ENCODE measurements around the gene SUPT4H1. TPM values are rescaled to one million over a fixed set of nuclear protein-coding genes. Genes with fewer than 3 reads are reported as not detected.
A peak's percentile ranks its signal among the peaks of the same experiment; 100 is the strongest.

Gene SUPT4H1
- total and polyA plus RNA-seq, 5 donors: 51.9 to 69.3 (median 63.2) TPM

GRCh38 chr17:58325976-58326468 is 26.0 kb downstream of the SUPT4H1 start:
- WGBS: 74% methylated on average over 11 of the region's 11 CpGs
- H3K27ac ChIP-seq (ENCODE audit: low read length): no peak overlapping the region
- no peak overlapping the region for H3K4me3 ChIP-seq (ENCODE audit: low read length)
- no peaks in the 10 kb centered on the region for H3K9me3 ChIP-seq (ENCODE audit: control insufficient read depth, low read length)
- DNase-seq (no peak), ATAC-seq (no peak)
- no peaks in the 10 kb centered on the region for H3K27me3 ChIP-seq (ENCODE audit: control insufficient read depth, insufficient read depth)
- H3K4me1 ChIP-seq (ENCODE audit: control insufficient read depth, insufficient read depth, low read length): no peaks in the 10 kb centered on the region
- intact Hi-C loops (cut with DNase I): no loop called here

- Histone ChIP-seq H3K4me1 (ENCODE audit: control insufficient read depth, insufficient read depth, low read length) (no peaks in the 10 kb centered on the region), H3K9me3 (ENCODE audit: control insufficient read depth, low read length) (no peaks in the 10 kb centered on the region), H3K27me3 (ENCODE audit: control insufficient read depth, insufficient read depth) (no peaks in the 10 kb centered on the region), H3K4me3 (ENCODE audit: low read length) (no peak overlapping the region), H3K27ac (ENCODE audit: low read length) (no peak overlapping the region)
- 70% methylated on average over 11 of the region's 11 CpGs for whole genome bisulfite sequencing
- no peak for DNase-seq
- intact Hi-C loops (cut with DNase I): no loop called here
- no peak for ATAC-seq
These were observed 26.7 kb downstream of the SUPT4H1 start for GRCh38 chr17:58325289-58325726.

GRCh38 chr17:58324409-58325288 is 27.4 kb downstream of the SUPT4H1 start:
- no peak overlapping the region for H3K27ac ChIP-seq (ENCODE audit: low read length)
- ATAC-seq (peak; percentile 82), DNase-seq (peak; percentile 59 to 86 (median 83))
- H3K4me1 ChIP-seq (ENCODE audit: control insufficient read depth, insufficient read depth, low read length): no peaks in the 10 kb centered on the region
- 6% methylated on average over 66 of the region's 66 CpGs for WGBS
- H3K27me3 ChIP-seq (ENCODE audit: control insufficient read depth, insufficient read depth): no peaks in the 10 kb centered on the region
- no peaks in the 10 kb centered on the region for H3K9me3 ChIP-seq (ENCODE audit: control insufficient read depth, low read length)
- H3K4me3 ChIP-seq (ENCODE audit: low read length): peak overlapping the region; percentile 51
- intact Hi-C loops (cut with DNase I): no loop called here

GRCh38 chr17:58324056-58324408 is 28.0 kb downstream of the SUPT4H1 start:
- Histone ChIP-seq H3K4me1 (ENCODE audit: control insufficient read depth, insufficient read depth, low read length) (no peaks in the 10 kb centered on the region), H3K4me3 (ENCODE audit: low read length) (peak overlapping the region; percentile 51), H3K27me3 (ENCODE audit: control insufficient read depth, insufficient read depth) (no peaks in the 10 kb centered on the region), H3K9me3 (ENCODE audit: control insufficient read depth, low read length) (no peaks in the 10 kb centered on the region), H3K27ac (ENCODE audit: low read length) (no peak overlapping the region)
- ATAC-seq (no peak), DNase-seq (no peak)
- 17% methylated on average over 13 of the region's 13 CpGs for whole genome bisulfite sequencing
- intact Hi-C loops (cut with DNase I): no loop called here

GRCh38 chr17:58323366-58324055 is 28.5 kb downstream of the SUPT4H1 start:
- H3K27ac ChIP-seq (ENCODE audit: low read length): no peak overlapping the region
- intact Hi-C loops (cut with DNase I): no loop called here
- H3K9me3 ChIP-seq (ENCODE audit: control insufficient read depth, low read length): no peaks in the 10 kb centered on the region
- DNase-seq (no peak), ATAC-seq (no peak)
- no peaks in the 10 kb centered on the region for H3K27me3 ChIP-seq (ENCODE audit: control insufficient read depth, insufficient read depth)
- H3K4me1 ChIP-seq (ENCODE audit: control insufficient read depth, insufficient read depth, low read length): no peaks in the 10 kb centered on the region
- H3K4me3 ChIP-seq (ENCODE audit: low read length): peak overlapping the region; percentile 51
- 57% methylated on average over 8 of the region's 8 CpGs for WGBS

GRCh38 chr17:58322581-58323185 is 29.3 kb downstream of the SUPT4H1 start:
- H3K27me3 ChIP-seq (ENCODE audit: control insufficient read depth, insufficient read depth): no peaks in the 10 kb centered on the region
- DNase-seq: peak in 1 of 3 donors; percentile 32
- H3K4me1 ChIP-seq (ENCODE audit: control insufficient read depth, insufficient read depth, low read length): no peaks in the 10 kb centered on the region
- no peak overlapping the region for H3K4me3 ChIP-seq (ENCODE audit: low read length)
- intact Hi-C loops (cut with DNase I): no loop called here
- ATAC-seq: no peak
- WGBS: 94% methylated on average over 9 of the region's 9 CpGs
- no peak overlapping the region for H3K27ac ChIP-seq (ENCODE audit: low read length)
- no peaks in the 10 kb centered on the region for H3K9me3 ChIP-seq (ENCODE audit: control insufficient read depth, low read length)

- no peak for ATAC-seq
- intact Hi-C loops (cut with DNase I): no loop called here
- no peaks in the 10 kb centered on the region for H3K27me3 ChIP-seq (ENCODE audit: control insufficient read depth, insufficient read depth)
- WGBS: 85% methylated on average over 18 of the region's 18 CpGs
- no peak for DNase-seq
- H3K4me3 ChIP-seq (ENCODE audit: low read length): no peak overlapping the region
- H3K27ac ChIP-seq (ENCODE audit: low read length): no peak overlapping the region
- no peaks in the 10 kb centered on the region for H3K4me1 ChIP-seq (ENCODE audit: control insufficient read depth, insufficient read depth, low read length)
- no peaks in the 10 kb centered on the region for H3K9me3 ChIP-seq (ENCODE audit: control insufficient read depth, low read length)
These were observed 30.2 kb downstream of the SUPT4H1 start for GRCh38 chr17:58321571-58322525.

GRCh38 chr17:58320570-58321323 is 31.3 kb downstream of the SUPT4H1 start:
- ATAC-seq: no peak
- H3K27ac ChIP-seq (ENCODE audit: low read length): no peak overlapping the region
- no peak for DNase-seq
- no peaks in the 10 kb centered on the region for H3K27me3 ChIP-seq (ENCODE audit: control insufficient read depth, insufficient read depth)
- H3K9me3 ChIP-seq (ENCODE audit: control insufficient read depth, low read length): no peaks in the 10 kb centered on the region
- intact Hi-C loops (cut with DNase I): no loop called here
- no peaks in the 10 kb centered on the region for H3K4me1 ChIP-seq (ENCODE audit: control insufficient read depth, insufficient read depth, low read length)
- WGBS: 88% methylated on average over 9 of the region's 9 CpGs
- no peak overlapping the region for H3K4me3 ChIP-seq (ENCODE audit: low read length)

- ATAC-seq (no peak), DNase-seq (no peak)
- intact Hi-C loops (cut with DNase I): no loop called here
- Histone ChIP-seq H3K4me1 (ENCODE audit: control insufficient read depth, insufficient read depth, low read length) (no peaks in the 10 kb centered on the region), H3K27me3 (ENCODE audit: control insufficient read depth, insufficient read depth) (no peaks in the 10 kb centered on the region), H3K9me3 (ENCODE audit: control insufficient read depth, low read length) (no peaks in the 10 kb centered on the region), H3K27ac (ENCODE audit: low read length) (no peak overlapping the region), H3K4me3 (ENCODE audit: low read length) (no peak overlapping the region)
- WGBS: 84% methylated on average over 7 of the region's 7 CpGs
These were observed 31.8 kb downstream of the SUPT4H1 start for GRCh38 chr17:58320163-58320558.
